Panc1 (cell line): Measurements from ENCODE around the gene HERC5. TPM values are rescaled to one million over a fixed set of nuclear protein-coding genes. Genes with fewer than 3 reads are reported as not detected.

Experiments
- ATAC-seq: fragments of 200-7000 bp; cut with Tn5 transposase; 2 replicates; pipeline ENCODE4 v1.9.1; 2020; ENCODE audit warnings: mild to moderate bottlenecking, moderate library complexity
- BruUV-seq: library from RNA; stranded (reverse); fragments of 400-500 nt; replicated peaks from 2 replicates; lab custom pipeline; 2021; lab: Mats Ljungman, UMichigan
- CTCF ChIA-PET: fragments of 300-600 bp; sonication (Branson Sonifier 250); formaldehyde crosslinking; loops from one replicate; lab custom pipeline; 2022; ENCODE audit warnings: antibody characterized with exemption; lab: Charles Lee
- POLR2A ChIA-PET: fragments of 300-600 bp; sonication (Branson Sonifier 250); formaldehyde crosslinking; loops from one replicate; lab custom pipeline; 2022; ENCODE audit warnings: antibody characterized with exemption; lab: Charles Lee
- DNase-seq: peaks from one replicate; pipeline ENCODE4 v3.0.0-alpha.2; 2010; ENCODE audit warnings: low read depth, low spot score
- H3K27ac ChIP-seq: 2 replicates; pipeline ENCODE4 v1.5.1; 2011; ENCODE audit warnings: mild to moderate bottlenecking, low read length, inconsistent platforms
- H3K27me3 ChIP-seq: fragments of 200-500 bp; sonication (Bioruptor generic); 2 replicates; pipeline ENCODE4 v1.6.0; 2014; ENCODE audit warnings: low read length, inconsistent platforms; ENCODE audit not compliant: control insufficient read depth, insufficient read depth
- H3K36me3 ChIP-seq: fragments of 200-500 bp; sonication (Bioruptor generic); 2 replicates; pipeline ENCODE4 v1.5.1; 2014; ENCODE audit warnings: inconsistent platforms, mild to moderate bottlenecking, low read length, moderate library complexity; ENCODE audit not compliant: control insufficient read depth, insufficient read depth
- H3K4me1 ChIP-seq: 2 replicates; pipeline ENCODE4 v1.5.1; 2011; ENCODE audit warnings: inconsistent platforms, mild to moderate bottlenecking, low read length, moderate library complexity; ENCODE audit not compliant: control insufficient read depth, insufficient read depth
- H3K4me3 ChIP-seq, 2 experiments: 2 replicates each; pipeline ENCODE4 v1.5.1; 2011 to 2012; ENCODE audit warnings: low read depth in 2 of 2, low read length in 2 of 2, mild to moderate bottlenecking in 2 of 2, inconsistent platforms in 1 of 2, moderate library complexity in 1 of 2
- H3K9me3 ChIP-seq: fragments of 200-500 bp; sonication (Bioruptor generic); 2 replicates; pipeline ENCODE4 v1.5.1; 2014; ENCODE audit warnings: low read depth, mild to moderate bottlenecking, inconsistent platforms, low read length, moderate library complexity; ENCODE audit not compliant: control insufficient read depth, insufficient read depth
- CTCF ChIP-seq: fragments of 450-650 bp; IDR thresholded peaks from 2 replicates; pipeline ENCODE4 v1.5.1; 2017; ENCODE audit warnings: mild to moderate bottlenecking
- POLR2AphosphoS5 ChIP-seq: IDR thresholded peaks from 2 replicates; pipeline ENCODE4 v1.6.1; 2012; ENCODE audit warnings: mild to moderate bottlenecking, low read depth, low read length, moderate library complexity
- SIN3A ChIP-seq: IDR thresholded peaks from 2 replicates; pipeline ENCODE4 v1.6.1; 2012; ENCODE audit warnings: low read depth, mild to moderate bottlenecking, low read length, moderate library complexity, borderline replicate concordance; ENCODE audit not compliant: insufficient read depth
- TCF7L2 ChIP-seq: IDR thresholded peaks from 2 replicates; pipeline ENCODE4 v1.6.1; 2011; ENCODE audit warnings: mild to moderate bottlenecking, low read depth, low read length, inconsistent platforms
- in situ Hi-C: cut with HindIII; loops from 2 replicates; pipeline ENCODE4 v1.10.0; 2016; ENCODE audit warnings: low sequenced_read_pairs, low pct_unique_long_range_greater_than_20kb
- intact Hi-C: fragments of 100-400 bp; cut with micrococcal nuclease; formaldehyde crosslinking; loops from one replicate; pipeline ENCODE4 v1.10.0; 2022; ENCODE audit not compliant: unreplicated experiment
- total RNA-seq: library from RNA; stranded (reverse); gene quantifications from one replicate; pipeline ENCODE4 v1.2.1, GENCODE V29; 2021; ENCODE audit not compliant: unreplicated experiment
- TF ChIP-seq, protein P1 (sequence below), 2 experiments: IDR thresholded peaks; 2 replicates each; pipeline ENCODE4 v1.6.1; 2011 to 2012; ENCODE audit warnings: low read depth in 2 of 2, control low read depth in 1 of 2, low read length in 1 of 2, mild to moderate bottlenecking in 1 of 2, moderate library complexity in 1 of 2; ENCODE audit not compliant: insufficient read depth in 1 of 2

The HERC5 gene
- total RNA-seq, 1 experiment from 2014 or later: 6.7 TPM

DNA sequence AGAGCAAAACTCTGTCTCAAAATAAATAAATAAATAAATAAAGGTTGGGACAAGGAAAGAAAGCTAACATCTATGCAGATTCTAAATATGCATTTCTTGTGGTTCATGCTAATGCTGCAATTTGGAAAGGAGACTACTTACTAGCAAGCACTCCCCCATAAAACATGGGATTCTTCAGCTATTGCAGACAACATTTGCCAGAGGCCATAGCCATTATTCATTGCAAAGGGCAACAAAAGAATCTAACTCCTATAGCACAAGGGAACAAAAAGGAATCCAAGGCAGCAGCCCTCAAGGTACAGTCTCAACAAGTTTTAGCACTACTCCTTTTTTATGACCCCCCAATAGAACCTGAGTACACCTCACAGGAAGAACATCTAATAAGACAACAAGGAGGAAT lies 8.0 kb upstream of the HERC5 start:
- in situ Hi-C loops (no loop called here), intact Hi-C loops (no loop called here)
- POLR2A ChIA-PET: no interaction called here
- CTCF ChIA-PET: interaction anchor here (0.7 kb wide), 1 partner anchor 69 kb away, joined by 5 read pairs; no protein-coding TSS in a partner anchor
- Histone ChIP-seq H3K9me3 (no peaks in the 10 kb centered on the region), H3K27me3 (no peaks in the 10 kb centered on the region), H3K27ac (no peak overlapping the region), H3K4me1 (no peaks in the 10 kb centered on the region), H3K36me3 (no peaks in the 10 kb centered on the region), H3K4me3 (no peak overlapping the region)
- no TSS peak for BruUV-seq
- ATAC-seq: no peak
- TF ChIP-seq SIN3A (no peak), POLR2AphosphoS5 (no peak), CTCF (no peak)
- TF ChIP-seq, protein P1, sequence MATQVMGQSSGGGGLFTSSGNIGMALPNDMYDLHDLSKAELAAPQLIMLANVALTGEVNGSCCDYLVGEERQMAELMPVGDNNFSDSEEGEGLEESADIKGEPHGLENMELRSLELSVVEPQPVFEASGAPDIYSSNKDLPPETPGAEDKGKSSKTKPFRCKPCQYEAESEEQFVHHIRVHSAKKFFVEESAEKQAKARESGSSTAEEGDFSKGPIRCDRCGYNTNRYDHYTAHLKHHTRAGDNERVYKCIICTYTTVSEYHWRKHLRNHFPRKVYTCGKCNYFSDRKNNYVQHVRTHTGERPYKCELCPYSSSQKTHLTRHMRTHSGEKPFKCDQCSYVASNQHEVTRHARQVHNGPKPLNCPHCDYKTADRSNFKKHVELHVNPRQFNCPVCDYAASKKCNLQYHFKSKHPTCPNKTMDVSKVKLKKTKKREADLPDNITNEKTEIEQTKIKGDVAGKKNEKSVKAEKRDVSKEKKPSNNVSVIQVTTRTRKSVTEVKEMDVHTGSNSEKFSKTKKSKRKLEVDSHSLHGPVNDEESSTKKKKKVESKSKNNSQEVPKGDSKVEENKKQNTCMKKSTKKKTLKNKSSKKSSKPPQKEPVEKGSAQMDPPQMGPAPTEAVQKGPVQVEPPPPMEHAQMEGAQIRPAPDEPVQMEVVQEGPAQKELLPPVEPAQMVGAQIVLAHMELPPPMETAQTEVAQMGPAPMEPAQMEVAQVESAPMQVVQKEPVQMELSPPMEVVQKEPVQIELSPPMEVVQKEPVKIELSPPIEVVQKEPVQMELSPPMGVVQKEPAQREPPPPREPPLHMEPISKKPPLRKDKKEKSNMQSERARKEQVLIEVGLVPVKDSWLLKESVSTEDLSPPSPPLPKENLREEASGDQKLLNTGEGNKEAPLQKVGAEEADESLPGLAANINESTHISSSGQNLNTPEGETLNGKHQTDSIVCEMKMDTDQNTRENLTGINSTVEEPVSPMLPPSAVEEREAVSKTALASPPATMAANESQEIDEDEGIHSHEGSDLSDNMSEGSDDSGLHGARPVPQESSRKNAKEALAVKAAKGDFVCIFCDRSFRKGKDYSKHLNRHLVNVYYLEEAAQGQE (IDR thresholded peaks at IDR 0.05; ENCODE audit: insufficient read depth in 1 of 2, low read depth in 2 of 2, low read length in 1 of 2): no peak
- DNase-seq: no peak

DNA sequence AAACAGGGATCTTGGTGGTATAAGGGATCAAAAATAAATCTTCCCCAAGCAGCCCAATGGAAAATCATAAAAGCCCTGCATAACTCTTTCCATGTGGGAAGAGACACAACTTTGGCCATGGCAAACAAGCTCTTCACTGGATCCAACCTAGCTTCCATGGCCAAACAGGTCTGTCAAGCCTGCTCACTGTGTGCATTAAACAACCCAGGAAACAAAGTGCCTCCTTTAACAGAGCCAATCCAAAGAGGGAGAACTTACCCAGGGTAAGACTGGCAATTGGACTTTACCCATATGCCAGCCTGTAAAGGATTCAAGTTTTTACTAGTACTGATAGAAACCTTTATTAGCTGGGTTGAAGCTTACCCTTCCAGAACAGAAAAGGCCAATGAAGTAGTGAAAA lies 7.6 kb upstream of the HERC5 start:
- in situ Hi-C loops: no loop called here
- intact Hi-C loops: no loop called here
- Histone ChIP-seq H3K27ac (no peak overlapping the region), H3K4me1 (no peaks in the 10 kb centered on the region), H3K27me3 (no peaks in the 10 kb centered on the region), H3K4me3 (no peak overlapping the region), H3K36me3 (no peaks in the 10 kb centered on the region), H3K9me3 (no peaks in the 10 kb centered on the region)
- ATAC-seq (no peak), DNase-seq (no peak)
- ChIA-PET CTCF (interaction anchor here (0.7 kb wide), 1 partner anchor 69 kb away, joined by 5 read pairs; no protein-coding TSS in a partner anchor), POLR2A (no interaction called here)
- TF ChIP-seq POLR2AphosphoS5 (no peak), CTCF (no peak), SIN3A (no peak), TCF7L2 (no peak)
- TF ChIP-seq, protein P1 (IDR thresholded peaks at IDR 0.05; ENCODE audit: insufficient read depth in 1 of 2, low read depth in 2 of 2, low read length in 1 of 2): no peak
- no TSS peak for BruUV-seq
